CD4-positive, alpha-beta T cell treated with Interferon alpha-2 for 1 hour (primary cell): ENCODE results near the gene RERE.
A peak's percentile ranks its signal among the peaks of the same experiment; 100 is the strongest.

Source experiments
- DNase-seq, 2 donors: peaks; one replicate each; pipeline ENCODE4 v3.0.0-alpha.2; 2020 to 2022

The RERE gene

DNA sequence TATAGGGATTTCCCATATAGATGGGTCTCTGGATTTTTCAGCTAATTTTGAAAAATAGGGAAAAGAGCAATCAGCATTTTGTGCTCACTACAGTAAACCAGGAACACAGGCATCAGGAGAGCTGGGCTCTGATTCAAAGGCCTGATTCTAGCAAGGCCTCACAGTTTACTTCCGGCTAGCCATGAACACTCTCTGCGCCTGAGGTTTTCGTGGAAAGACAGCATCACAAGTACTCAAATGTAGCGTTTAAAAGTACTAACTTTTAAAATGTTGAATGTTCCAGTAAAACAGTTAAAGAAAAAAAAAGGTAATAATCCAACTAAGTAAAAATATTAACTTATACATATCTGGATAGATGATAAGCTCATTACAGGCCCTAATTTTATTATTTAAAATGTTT lies 379.0 kb downstream of the RERE start:
- DNase-seq: no peak

DNA sequence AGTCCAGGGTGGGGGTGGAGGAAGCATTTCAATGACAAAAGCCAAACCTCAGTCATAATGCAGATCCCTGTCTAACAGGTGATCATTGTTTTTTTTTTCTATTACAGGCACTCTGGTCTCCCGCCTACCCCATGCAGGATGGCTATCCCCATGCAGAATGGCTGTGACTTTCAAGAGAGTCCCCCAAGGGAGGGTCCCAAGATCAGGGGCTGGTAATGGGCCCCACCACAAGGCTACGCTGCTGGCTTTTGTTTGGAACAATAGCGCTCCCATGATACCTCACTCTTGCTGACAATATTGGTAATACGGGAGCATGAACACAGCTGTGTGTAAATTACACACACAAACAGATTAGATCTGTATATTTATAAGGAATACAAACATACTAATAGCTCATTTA lies 380.1 kb downstream of the RERE start:
- DNase-seq: no peak

DNA sequence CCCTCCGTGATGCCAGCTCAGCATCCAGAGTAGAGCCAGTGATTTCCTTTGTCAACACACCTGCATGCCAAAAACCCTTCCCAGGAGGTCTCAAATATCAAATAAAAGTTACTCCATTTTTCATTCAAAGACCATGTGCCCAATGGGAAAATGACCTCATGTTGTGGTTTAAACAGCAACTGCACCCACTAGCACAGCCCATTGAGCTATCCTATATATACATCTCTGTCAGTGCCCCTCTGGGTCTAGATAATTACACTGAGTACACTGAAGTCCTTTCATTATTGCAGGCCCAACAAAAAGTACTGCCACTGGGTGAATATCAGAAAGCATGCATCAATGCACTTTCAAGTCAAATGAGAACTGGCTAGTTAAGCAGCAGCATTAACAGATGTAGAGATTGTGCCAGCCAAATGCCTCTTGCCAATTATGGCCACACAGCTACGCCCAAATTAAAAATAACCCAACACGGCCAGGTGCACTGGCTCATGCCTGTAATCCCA lies 381.8 kb downstream of the RERE start:
- no peak for DNase-seq

DNA sequence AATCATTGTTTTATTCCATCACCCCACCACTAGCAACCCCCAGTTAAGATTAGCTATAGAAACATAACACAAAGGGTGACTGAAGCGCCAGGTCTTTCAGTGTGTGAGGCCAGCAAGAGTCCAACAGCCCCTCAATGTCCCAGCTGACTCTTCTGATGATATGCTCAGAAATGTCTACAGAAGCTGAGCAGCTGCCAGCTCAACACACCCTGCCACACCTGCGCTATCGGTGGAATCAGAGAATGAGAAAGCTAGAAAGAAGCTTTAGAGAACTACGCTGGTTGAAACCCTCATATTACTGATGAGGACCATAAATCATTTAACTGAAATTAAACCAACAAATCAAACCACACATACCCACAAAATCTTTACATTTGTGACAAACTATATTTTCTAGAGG lies 383.3 kb downstream of the RERE start:
- no peak for DNase-seq

DNA sequence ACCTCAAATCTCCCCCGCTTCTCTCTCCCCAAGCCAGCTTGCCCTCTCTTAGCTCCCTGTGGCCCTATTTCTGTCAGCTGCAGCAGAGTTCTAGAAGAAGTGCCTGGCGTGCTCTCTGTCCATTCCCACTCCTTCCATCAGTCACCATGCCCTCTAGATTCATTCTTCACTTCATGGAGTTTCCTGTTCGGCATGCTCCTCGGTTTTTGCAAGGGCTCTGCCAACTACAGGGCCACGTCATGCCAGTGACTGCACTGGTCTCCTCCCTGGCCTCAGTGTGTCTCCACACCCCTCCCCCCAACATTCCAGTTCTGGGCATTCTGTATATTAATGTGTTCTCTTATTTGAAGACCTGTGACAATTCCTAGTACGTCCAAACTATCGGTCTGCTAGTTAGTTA lies 385.7 kb downstream of the RERE start:
- no peak for DNase-seq

DNA sequence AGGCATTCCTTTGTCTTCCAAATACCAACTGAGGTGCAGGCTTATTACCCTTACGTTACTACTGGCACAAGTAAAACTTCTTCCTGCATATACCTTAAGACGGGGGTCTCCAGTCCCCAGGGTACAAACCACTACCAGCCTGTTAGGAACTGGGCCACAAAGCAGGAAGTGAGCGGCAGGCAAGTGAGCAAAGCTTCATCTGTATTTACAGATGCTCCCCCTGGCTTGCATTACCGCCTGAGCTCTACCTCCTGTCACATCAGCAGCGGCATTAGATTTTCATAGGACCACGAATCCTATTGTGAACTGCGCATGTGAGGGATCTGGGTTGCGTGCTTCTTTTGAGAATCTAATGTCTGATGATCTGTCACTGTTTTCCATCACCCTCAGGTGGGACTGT lies 386.4 kb downstream of the RERE start:
- DNase-seq: peak; percentile 58 to 61

DNA sequence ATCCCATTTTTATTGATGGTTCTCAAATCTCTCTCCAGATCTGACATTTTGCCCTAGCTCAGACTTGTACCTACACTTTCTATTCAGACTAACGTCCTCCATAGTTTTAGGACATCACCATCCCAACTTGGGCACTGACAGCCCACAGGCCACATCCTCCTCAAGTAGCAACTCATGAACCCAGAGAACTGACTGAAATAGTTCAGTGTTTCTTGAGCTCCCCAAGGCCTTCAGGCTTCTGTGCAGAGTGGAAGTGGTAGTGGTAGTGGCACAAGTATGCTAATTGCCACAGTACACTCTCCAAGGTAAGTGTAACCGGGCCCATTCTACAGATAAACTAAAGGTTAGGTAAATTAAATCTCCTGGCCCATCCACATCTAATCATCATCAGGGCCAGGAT lies 387.0 kb downstream of the RERE start:
- peak in 1 of 2 donors; percentile 35 for DNase-seq

DNA sequence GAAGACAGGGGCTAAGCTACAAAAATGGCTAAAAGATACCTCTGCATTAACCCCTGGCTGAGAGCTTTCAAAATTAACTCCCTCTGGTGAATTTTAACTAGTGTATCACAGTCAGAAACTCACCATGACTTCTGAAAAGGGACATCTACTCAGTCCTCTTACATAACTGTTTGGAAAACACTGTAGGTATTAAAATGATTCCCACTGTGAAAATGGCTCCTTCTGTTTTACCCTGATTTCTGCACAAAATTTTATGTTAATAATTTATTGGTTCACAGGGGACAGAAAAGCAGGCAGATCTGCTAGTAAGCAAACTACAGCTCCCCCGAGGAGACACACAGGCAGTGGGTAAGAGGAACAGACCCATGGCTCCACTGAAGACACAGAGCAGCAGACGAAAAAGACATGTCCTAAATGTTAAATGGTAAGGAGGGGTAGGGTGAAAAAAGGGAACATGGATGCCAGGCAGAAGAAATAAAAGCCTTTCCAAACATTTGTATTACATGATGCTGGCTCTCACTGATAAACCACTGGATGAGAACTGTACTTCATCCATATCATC lies 387.8 kb downstream of the RERE start:
- no peak for DNase-seq

DNA sequence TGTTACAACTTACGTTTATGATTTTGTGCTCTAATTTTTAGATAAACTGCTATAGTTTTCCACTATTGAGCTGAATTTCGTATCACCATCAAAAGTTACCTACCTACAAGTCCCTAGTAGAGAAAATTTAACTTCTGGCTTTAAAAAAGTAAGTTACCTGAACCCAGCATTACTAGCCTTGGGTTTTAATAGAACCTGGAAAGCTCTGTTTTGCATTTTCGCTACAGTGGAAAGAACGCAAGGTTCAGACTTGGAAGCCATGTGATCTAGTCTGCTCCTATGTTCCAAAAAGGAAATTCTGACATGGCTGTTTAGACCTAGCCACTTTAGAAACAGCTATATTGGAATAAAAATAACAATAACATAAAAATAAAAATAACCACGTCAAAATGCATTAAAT lies 389.0 kb downstream of the RERE start:
- no peak for DNase-seq

DNA sequence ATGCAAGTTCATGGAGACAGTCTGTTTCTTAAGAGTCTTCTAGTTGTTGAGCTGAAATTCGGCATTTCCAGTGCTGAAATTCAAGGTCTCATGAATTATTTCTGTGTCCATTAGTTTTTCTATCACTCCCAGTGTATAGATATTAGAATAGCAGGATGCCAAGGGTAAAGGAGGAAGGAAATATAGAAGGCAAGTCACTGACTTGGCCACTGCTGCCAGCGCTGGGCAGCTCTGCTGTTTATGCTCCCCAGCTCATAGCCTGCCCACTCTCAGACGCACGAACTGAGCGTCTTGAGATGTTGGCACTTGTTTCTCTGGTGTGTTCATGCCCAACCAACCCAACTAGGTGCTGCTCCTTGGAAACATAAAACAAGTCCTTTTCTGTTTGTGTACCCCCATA lies 389.5 kb downstream of the RERE start:
- peak in 1 of 2 donors; percentile 42 for DNase-seq

DNA sequence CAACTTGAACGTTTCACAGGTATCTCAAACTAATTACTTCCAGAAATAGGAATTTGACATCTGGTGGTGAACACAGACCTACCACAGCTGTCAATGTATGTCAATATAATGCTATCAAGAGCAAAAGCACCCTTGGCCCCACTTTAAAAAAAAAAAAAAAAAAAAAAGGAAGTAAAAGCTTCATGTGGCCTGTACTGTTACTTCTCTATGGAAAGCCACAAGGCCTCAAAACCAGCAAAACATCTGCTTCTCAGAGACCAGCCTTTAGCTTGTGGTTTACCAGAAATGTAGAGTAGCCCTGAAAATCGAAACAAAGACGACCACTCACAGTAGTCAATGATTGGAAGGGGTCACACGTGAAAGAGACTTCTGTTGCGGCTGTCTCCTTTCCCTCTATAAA lies 389.9 kb downstream of the RERE start:
- peak; percentile 84 to 87 for DNase-seq

DNA sequence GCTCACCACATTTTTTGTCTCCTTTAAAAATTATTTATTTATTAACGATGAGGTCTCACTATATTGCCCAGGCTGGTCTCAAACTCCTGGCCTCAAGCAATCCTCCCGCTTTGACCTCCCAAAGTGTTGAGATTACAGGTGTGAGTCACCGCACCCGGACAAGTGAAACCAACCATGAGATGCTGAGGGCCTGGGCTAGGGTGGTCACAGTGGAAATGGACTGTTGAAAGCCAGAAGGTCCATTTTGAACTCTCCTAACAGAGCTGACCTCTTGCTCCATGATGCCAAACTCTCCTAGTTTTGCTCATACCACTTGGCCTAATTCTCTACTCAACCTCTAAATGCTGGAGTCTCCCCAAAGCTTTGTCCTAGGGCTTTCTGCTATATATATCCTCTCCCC lies 390.4 kb downstream of the RERE start:
- no peak for DNase-seq

DNA sequence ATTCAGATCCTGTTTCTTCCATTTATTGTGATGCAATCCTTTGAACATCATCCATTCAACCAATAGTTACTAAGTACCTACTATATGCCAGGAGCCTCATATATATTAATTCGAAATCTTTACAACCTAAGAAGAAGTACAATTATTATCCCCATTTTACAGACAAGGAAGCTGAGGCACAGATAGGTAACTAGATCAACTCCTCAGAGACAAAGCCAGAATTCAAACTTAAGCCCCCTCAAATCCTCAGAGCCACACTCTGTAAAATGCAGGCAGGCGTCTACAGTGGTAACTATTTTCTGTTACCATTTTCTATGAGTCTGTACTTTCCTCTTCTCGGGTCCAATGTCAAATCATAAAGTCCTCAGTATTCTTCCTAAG lies 391.7 kb downstream of the RERE start:
- no peak for DNase-seq

DNA sequence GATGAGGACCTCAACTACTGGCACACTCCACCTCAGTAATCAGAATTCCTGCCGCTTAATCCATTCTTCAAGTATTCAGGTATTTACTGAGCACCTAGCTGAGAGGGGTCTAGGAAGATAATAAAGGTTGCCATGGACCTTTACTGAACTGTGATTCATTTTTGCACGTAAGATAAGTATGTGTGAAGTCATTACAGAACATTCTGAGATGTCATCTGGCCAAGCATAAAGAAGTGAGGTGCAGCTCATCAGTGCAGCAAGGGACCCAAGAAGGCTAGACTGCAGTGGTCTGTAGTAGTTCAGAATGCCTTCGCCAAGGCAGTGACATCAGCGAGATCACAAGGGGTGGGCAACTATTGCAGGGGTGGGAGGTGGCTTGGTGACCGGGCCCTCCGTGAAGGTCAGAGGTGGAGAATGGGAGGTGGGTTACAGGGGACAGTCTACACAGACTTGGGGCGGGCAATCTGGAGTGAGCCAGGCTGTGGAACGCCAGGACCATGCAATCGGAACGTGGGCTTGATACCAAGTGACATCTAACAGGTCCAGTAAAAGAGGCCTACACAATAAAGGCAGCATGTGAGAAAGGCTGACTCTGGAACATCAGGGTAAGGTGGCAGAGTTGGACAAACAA lies 392.2 kb downstream of the RERE start:
- DNase-seq: no peak

DNA sequence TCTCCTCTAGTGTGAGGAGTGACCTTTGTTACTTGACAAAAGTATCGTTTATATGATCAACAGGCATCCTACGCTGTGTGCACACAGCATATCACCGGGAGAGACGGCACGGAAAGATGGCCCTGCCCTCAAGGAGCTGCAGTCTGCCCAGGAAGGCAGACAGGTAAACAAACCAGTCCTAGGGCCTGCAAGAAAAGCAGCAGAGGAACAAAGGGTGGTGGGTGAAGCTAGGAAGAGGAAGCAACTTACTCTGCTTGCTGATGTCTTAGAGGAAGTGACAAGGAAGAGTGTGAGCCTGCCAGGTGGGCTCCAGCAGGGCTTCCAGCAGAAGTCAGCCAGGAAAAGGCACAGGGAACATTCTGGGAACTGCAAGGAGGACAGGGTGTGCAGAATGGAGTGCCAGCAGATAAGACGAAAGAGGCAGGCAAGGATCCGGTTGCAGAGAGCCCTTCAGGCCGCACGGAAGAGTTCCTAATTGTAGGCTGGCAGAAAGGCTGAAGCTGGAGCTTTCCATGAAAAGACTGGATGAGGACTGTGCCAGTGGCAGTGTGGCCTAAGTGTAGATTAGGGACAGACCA lies 392.8 kb downstream of the RERE start:
- peak; percentile 62 to 71 for DNase-seq

DNA sequence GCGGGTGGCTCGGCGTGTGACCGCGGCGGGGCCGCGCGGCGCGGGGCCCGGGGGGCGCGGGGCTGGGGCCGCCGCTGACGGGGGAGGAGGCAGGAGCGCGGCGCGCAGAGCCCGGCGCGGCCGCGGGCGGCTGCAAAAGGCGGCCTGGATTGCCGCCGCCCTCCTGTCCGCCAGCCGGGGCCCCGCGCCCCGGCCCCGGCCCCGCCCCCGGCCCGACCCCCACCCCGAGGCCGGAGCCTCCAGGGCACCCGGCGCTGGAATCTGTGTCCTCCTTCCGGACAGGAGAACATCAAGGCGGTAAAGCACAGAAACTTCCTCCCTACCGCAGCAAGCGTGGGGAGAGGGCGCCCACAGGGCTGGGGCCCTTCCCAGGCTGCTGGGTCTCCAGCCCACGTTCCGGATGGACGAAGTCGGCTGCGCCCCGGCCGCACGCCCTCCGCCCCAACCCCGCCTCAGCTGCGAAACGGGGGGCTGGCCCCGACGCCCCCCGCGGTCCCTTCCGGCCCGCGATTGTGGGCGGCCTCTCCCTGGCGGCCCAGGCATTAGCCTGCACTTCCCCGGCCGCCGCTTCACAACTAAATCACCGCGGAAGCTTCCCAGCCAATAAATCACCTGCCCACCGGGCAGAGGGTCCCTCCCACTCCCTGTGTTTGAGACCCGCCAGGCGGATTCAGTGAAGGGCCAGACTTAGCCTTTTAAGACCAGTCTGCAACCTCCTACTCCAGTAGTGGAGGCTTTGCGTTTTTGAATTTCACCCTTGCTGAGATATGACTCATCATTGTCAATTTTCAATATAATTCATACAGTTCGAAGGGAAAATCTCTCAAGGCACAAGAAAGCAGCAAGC lies 393.5 kb downstream of the RERE start:
- peak; percentile 52 to 65 for DNase-seq

DNA sequence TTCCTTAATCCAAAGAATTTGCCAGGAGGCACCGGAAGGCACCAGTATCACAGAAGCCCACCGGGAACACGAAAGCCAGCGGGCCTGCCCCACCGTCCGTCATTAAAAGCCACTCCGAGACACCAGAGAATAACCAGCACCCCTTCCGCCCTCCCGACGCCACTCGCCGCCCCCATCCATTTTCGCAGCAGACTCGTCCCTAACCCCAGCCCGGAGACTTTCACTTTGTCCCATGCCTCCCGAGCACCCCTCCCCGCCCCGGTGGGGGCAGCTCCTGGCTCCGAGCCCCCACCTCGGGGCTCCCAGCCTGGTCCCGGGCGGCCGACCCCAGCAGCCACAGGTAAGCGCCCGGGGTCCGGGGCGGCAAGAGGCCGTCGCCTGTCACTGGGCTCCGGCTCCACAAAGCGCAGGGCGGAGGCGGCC lies 394.2 kb downstream of the RERE start:
- DNase-seq: peak; percentile 38 to 55

DNA sequence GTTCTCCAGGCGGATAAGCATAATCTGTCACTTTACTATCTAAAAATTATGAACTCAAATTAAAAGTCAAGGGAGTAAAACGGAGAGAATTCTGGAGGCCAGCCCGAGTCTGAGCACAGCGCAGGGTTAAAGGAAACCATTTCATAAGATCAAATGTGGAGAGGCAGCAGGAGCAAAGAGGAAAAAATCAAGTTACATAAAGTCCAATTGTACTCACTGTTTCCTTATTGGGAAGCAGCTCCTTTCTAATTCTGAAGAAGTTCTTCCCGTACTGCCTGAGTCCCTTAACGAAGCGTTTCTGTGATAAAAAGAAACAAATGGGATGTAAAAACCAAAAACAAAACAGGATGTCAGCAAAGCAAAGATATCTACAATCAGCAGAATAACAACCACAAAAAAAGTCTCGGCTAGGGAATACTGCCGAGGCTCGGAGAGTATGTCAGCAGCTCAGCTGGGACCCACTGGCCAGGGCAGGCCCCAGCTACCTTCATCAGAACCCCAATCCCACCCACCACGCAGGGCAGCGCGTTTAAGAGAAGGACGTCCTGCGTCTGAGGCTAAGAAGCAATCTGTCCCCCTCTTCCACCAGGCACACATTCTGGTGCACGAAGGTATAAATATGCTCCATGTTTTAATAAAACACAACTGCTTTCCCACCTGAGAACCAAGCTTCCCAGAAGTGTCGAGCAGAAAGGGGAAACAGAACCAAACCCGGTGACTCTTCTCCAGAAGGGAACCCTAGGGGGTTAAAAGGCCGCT lies 394.8 kb downstream of the RERE start:
- DNase-seq: peak; percentile 32 to 43

DNA sequence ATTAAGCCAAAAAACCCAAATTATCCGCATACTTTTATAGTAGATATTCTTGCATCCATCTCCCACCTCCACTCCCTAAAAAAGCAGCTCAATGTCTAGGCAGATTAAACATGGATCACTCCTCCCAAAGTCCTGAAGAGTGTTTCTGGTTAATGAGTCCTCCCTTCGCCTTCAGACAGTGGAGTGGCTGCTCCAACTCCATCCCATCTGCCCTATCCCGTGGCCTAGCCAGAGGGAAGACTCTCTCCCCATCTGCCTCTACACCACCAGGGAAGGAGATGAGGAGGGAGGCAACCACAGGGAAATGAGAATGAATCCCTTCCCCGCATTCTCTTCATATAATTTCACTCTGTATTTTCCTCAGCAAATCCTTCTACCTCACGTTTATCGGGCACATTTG lies 395.7 kb downstream of the RERE start:
- DNase-seq: no peak

DNA sequence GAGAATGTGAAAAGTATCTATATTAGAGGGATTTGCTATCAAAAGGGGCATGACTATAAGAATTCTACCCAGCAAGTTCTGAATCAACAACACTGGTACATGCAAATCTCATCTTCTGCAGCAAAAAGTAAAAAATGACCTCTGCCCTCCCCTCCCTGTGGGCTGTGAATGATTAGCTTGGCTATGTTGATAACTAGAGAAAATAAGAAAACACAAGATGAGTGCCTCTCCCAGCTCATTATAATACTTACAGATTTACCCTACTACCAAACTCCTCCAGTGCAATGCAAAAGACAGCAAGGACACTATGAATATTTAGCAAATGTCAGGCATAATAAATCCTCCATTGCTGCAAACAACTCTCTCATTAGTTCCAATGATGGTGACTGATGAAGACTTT lies 397.1 kb downstream of the RERE start:
- DNase-seq: no peak

DNA sequence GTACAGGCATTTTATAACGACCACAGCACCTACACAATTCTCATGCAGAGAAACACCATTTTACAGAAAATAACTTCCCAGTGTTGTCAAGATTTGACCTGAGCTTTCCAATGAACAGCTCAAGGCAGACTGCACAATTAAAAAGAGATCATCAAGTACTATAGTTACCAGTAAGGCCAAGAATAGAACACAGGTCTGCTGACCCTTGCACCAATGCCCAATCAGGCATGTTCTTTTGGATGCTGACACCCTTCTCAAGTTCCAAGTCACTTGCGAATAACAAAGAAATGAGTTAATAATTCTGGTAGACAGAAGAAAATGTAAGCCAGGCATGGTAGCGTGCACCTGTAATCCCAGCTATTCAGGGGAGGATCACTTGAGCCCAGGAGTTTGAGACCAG lies 397.6 kb downstream of the RERE start:
- no peak for DNase-seq

DNA sequence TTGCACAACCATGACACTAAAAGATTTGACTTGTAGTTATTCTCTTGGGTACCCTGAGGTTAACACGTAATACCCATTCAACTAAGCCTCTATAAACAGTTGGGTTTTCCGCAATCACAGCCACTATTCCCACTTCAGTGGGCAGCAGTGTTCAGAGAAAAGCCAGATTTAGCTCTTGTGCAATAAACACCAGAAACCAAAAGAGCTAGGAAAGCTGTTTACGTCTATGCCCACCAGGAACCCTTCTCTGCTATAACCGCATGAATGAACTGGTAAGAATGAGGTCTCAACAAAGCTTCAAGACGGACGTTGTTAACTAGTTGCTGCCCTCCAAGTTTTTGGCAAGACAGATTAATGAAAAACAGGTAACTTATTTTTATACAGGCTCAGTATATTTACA lies 398.3 kb downstream of the RERE start:
- no peak for DNase-seq

DNA sequence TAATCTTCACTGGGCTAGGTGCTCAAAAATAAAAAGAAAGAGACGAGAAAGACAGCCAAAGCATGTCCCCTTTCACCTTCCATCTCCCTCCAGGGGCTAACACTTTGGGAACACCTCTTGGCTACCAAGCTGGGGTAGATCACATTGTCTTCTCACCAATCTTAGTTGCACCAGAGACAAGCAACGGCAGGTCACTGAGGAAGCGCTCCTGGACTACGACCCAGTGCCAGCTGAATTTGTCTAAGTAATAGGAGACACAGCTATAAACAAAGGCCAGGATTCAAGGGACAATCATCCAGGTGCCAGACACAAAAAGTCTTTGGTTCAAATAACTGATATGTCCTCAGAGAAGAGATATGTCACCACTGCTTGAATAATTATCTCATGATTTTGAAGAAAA lies 399.1 kb downstream of the RERE start:
- no peak for DNase-seq
